Measurements from ENCODE around the gene ALKBH7. TPM values are rescaled to one million over a fixed set of nuclear protein-coding genes. Genes with fewer than 3 reads are reported as not detected.
A peak's percentile ranks its signal among the peaks of the same experiment; 100 is the strongest.

The ALKBH7 gene
- polyA plus RNA-seq, 4 donors: 98.8 to 238 (median 164) TPM

- Histone ChIP-seq H3K4me1 (ENCODE audit: control insufficient read depth in 3 of 3, insufficient read depth in 2 of 3, low read depth in 1 of 3, low read length in 2 of 3) (no peaks in the 10 kb centered on the region), H3K4me3 (ENCODE audit: low read depth in 1 of 3, low read length in 3 of 3) (no peak overlapping the region), H3K27me3 (ENCODE audit: control insufficient read depth in 3 of 3, insufficient read depth in 3 of 3, low read length in 3 of 3) (no peaks in the 10 kb centered on the region), H3K9me3 (ENCODE audit: control insufficient read depth in 2 of 2, insufficient read depth in 1 of 2, low read depth in 1 of 2, low read length in 1 of 2) (peaks cover 0 to 11% of the 10 kb centered on the region in 2 donors), H3K36me3 (ENCODE audit: control insufficient read depth in 3 of 3, insufficient read depth in 2 of 3, low read depth in 1 of 3, low read length in 3 of 3) (peaks cover 19 to 84% (median 27%) of the 10 kb centered on the region in 3 donors), H3K27ac (ENCODE audit: low read depth in 1 of 3, low read length in 2 of 3) (no peak overlapping the region)
- DNase-seq: peak in 1 of 2 donors; percentile 57
- WGBS, 3 donors: 96 to 98% (median 98%) methylated on average over 35 to 40 of the region's 40 CpGs
- no peak for FAIRE-seq
Measured at GRCh38 chr19:6381030-6381750, 8.6 kb downstream of the ALKBH7 start.

GRCh38 chr19:6383188-6383587, 10.6 kb downstream of the ALKBH7 start:
- no peaks in the 10 kb centered on the region for H3K27me3 ChIP-seq (ENCODE audit: control insufficient read depth in 3 of 3, insufficient read depth in 3 of 3, low read length in 3 of 3)
- peaks cover 0 to 11% of the 10 kb centered on the region in 2 donors for H3K9me3 ChIP-seq (ENCODE audit: control insufficient read depth in 2 of 2, insufficient read depth in 1 of 2, low read depth in 1 of 2, low read length in 1 of 2)
- H3K36me3 ChIP-seq (ENCODE audit: control insufficient read depth in 3 of 3, insufficient read depth in 2 of 3, low read depth in 1 of 3, low read length in 3 of 3): peaks cover 25 to 88% (median 30%) of the 10 kb centered on the region in 3 donors
- no peak for FAIRE-seq
- H3K27ac ChIP-seq (ENCODE audit: low read depth in 1 of 3, low read length in 2 of 3): no peak overlapping the region
- no peak for DNase-seq
- WGBS, 3 donors: 96 to 97% (median 96%) methylated on average over 19 of the region's 19 CpGs
- no peaks in the 10 kb centered on the region for H3K4me1 ChIP-seq (ENCODE audit: control insufficient read depth in 3 of 3, insufficient read depth in 2 of 3, low read depth in 1 of 3, low read length in 2 of 3)
- H3K4me3 ChIP-seq (ENCODE audit: low read depth in 1 of 3, low read length in 3 of 3): no peak overlapping the region

GRCh38 chr19:6384381-6384780, 11.8 kb downstream of the ALKBH7 start:
- H3K27me3 ChIP-seq (ENCODE audit: control insufficient read depth in 3 of 3, insufficient read depth in 3 of 3, low read length in 3 of 3): no peaks in the 10 kb centered on the region
- peaks cover 0 to 11% of the 10 kb centered on the region in 2 donors for H3K9me3 ChIP-seq (ENCODE audit: control insufficient read depth in 2 of 2, insufficient read depth in 1 of 2, low read depth in 1 of 2, low read length in 1 of 2)
- FAIRE-seq (no peak), DNase-seq (no peak)
- no peaks in the 10 kb centered on the region for H3K4me1 ChIP-seq (ENCODE audit: control insufficient read depth in 3 of 3, insufficient read depth in 2 of 3, low read depth in 1 of 3, low read length in 2 of 3)
- peaks cover 25 to 89% (median 31%) of the 10 kb centered on the region in 3 donors for H3K36me3 ChIP-seq (ENCODE audit: control insufficient read depth in 3 of 3, insufficient read depth in 2 of 3, low read depth in 1 of 3, low read length in 3 of 3)
- WGBS, 3 donors: 87 to 95% (median 93%) methylated on average over 4 of the region's 4 CpGs
- no peak overlapping the region for H3K4me3 ChIP-seq (ENCODE audit: low read depth in 1 of 3, low read length in 3 of 3)
- no peak overlapping the region for H3K27ac ChIP-seq (ENCODE audit: low read depth in 1 of 3, low read length in 2 of 3)

DNA sequence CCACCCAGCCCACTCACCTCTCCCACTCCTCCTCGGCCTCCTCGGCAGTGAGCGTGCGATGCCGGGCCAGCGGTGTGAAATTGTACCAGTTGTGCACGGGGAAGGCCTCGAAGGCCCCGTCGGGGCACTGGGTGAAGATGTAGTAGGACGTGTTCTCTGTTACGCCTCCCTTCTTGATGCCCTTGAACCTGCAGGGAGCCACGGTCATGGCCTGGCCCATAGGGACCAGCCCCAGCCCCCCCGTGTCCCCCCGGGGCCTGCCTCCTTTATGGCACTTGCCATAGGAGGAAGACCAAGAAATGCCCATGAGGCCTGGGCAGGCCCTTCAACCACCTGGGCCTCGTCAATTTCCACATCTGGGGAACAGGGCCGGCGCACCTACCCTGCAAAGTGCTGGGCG, 14.8 kb downstream of the ALKBH7 start:
- Histone ChIP-seq H3K36me3 (ENCODE audit: control insufficient read depth in 3 of 3, insufficient read depth in 2 of 3, low read depth in 1 of 3, low read length in 3 of 3) (peaks cover 11 to 74% (median 18%) of the 10 kb centered on the region in 3 donors), H3K27me3 (ENCODE audit: control insufficient read depth in 3 of 3, insufficient read depth in 3 of 3, low read length in 3 of 3) (no peaks in the 10 kb centered on the region), H3K4me1 (ENCODE audit: control insufficient read depth in 3 of 3, insufficient read depth in 2 of 3, low read depth in 1 of 3, low read length in 2 of 3) (peaks cover 0 to 4% (median 0%) of the 10 kb centered on the region in 3 donors), H3K4me3 (ENCODE audit: low read depth in 1 of 3, low read length in 3 of 3) (no peak overlapping the region), H3K9me3 (ENCODE audit: control insufficient read depth in 2 of 2, insufficient read depth in 1 of 2, low read depth in 1 of 2, low read length in 1 of 2) (no peaks in the 10 kb centered on the region), H3K27ac (ENCODE audit: low read depth in 1 of 3, low read length in 2 of 3) (no peak overlapping the region)
- DNase-seq: no peak
- FAIRE-seq: no peak
- WGBS, 3 donors: 91 to 96% (median 92%) methylated on average over 19 of the region's 19 CpGs

DNA sequence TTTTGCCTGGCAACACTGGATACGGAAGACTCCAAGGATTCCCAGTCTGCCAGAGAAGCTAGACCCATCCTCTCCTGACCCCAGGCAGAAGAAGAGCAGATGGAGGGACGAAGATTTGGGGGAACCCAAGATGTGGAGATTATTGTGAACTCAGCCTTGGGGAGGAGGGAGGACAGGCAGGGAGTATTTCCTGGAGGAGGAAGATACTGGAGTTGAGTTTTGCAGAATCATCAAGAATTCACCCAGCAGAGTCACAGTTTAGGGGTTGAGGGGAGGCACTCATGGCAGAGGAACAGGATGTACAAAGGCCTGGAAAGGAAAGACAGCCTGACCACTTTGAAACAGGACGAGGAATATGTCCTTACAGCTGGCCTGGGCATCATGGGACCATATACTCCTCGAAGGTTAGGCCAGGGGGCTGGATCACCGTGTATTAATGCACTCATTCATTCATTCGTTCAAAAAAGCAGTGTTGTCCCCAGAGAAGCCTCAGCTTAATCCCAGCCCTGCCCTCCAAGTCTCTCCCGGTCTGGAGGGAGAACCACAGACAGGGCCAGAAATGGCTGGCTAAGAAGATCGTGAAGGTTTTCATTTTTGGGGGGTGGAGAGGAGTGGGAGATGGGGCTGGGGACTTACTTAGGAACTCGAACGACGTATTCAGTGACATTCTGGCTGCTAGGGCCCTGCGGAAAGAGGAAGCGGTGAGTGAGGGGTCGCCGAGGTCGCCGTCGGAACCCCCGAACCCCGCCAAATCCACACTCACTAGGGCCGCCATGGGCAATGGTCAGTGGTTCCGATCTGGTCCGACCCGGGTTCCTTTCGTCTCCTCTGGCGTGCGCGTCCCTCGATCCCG, 19.9 kb downstream of the ALKBH7 start:
- H3K4me3 ChIP-seq (ENCODE audit: low read depth in 1 of 3, low read length in 3 of 3): peak overlapping the region; percentile 81 to 86 (median 86)
- DNase-seq (peak in 1 of 2 donors; percentile 27), FAIRE-seq (no peak)
- no peaks in the 10 kb centered on the region for H3K27me3 ChIP-seq (ENCODE audit: control insufficient read depth in 3 of 3, insufficient read depth in 3 of 3, low read length in 3 of 3)
- peaks cover 2 to 32% (median 8%) of the 10 kb centered on the region in 3 donors for H3K36me3 ChIP-seq (ENCODE audit: control insufficient read depth in 3 of 3, insufficient read depth in 2 of 3, low read depth in 1 of 3, low read length in 3 of 3)
- H3K27ac ChIP-seq (ENCODE audit: low read depth in 1 of 3, low read length in 2 of 3): peak overlapping the region; percentile 59 to 97 (median 95)
- H3K9me3 ChIP-seq (ENCODE audit: control insufficient read depth in 2 of 2, insufficient read depth in 1 of 2, low read depth in 1 of 2, low read length in 1 of 2): no peaks in the 10 kb centered on the region
- peaks cover 0 to 11% (median 0%) of the 10 kb centered on the region in 3 donors for H3K4me1 ChIP-seq (ENCODE audit: control insufficient read depth in 3 of 3, insufficient read depth in 2 of 3, low read depth in 1 of 3, low read length in 2 of 3)
- 6 to 7% (median 6%) methylated on average over 30 of the region's 30 CpGs for WGBS, 3 donors

GRCh38 chr19:6393074-6393982, 20.7 kb downstream of the ALKBH7 start, which contains the start of gene GTF2F1:
Gene GTF2F1 (minus strand): TSS chr19:6393164. CDS start chr19:6392995, 169 bp downstream.
- 0 to 1% (median 0%) methylated on average over 67 to 69 of the region's 69 CpGs for WGBS, 3 donors

GRCh38 chr19:6393983-6394412, 21.4 kb downstream of the ALKBH7 start:
- Histone ChIP-seq H3K4me3 (ENCODE audit: low read depth in 1 of 3, low read length in 3 of 3) (peak overlapping the region in 2 of 3 donors; percentile 81 to 86), H3K27me3 (ENCODE audit: control insufficient read depth in 3 of 3, insufficient read depth in 3 of 3, low read length in 3 of 3) (no peaks in the 10 kb centered on the region), H3K4me1 (ENCODE audit: control insufficient read depth in 3 of 3, insufficient read depth in 2 of 3, low read depth in 1 of 3, low read length in 2 of 3) (peaks cover 0 to 11% (median 0%) of the 10 kb centered on the region in 3 donors), H3K9me3 (ENCODE audit: control insufficient read depth in 2 of 2, insufficient read depth in 1 of 2, low read depth in 1 of 2, low read length in 1 of 2) (no peaks in the 10 kb centered on the region), H3K27ac (ENCODE audit: low read depth in 1 of 3, low read length in 2 of 3) (peak overlapping the region; percentile 39 to 97 (median 95)), H3K36me3 (ENCODE audit: control insufficient read depth in 3 of 3, insufficient read depth in 2 of 3, low read depth in 1 of 3, low read length in 3 of 3) (peaks cover 0 to 17% (median 5%) of the 10 kb centered on the region in 3 donors)
- no peak for FAIRE-seq
- DNase-seq: no peak
- WGBS, 3 donors: 26 to 33% (median 31%) methylated on average over 14 of the region's 14 CpGs

More at GRCh38 chr19:6393074-6393982, 20.7 kb downstream of the ALKBH7 start, which contains the start of gene GTF2F1:
- H3K27me3 ChIP-seq (ENCODE audit: control insufficient read depth in 3 of 3, insufficient read depth in 3 of 3, low read length in 3 of 3): no peaks in the 10 kb centered on the region
- peak within 1 kb of the TSS; percentile 59 to 97 (median 95) for H3K27ac ChIP-seq (ENCODE audit: low read depth in 1 of 3, low read length in 2 of 3)
- peaks cover 0 to 11% (median 0%) of the 10 kb centered on the region in 3 donors for H3K4me1 ChIP-seq (ENCODE audit: control insufficient read depth in 3 of 3, insufficient read depth in 2 of 3, low read depth in 1 of 3, low read length in 2 of 3)
- peaks cover 0 to 24% (median 5%) of the 10 kb centered on the region in 3 donors for H3K36me3 ChIP-seq (ENCODE audit: control insufficient read depth in 3 of 3, insufficient read depth in 2 of 3, low read depth in 1 of 3, low read length in 3 of 3)
- peak; percentile 92 to 97 for DNase-seq
- no peak for FAIRE-seq
- H3K4me3 ChIP-seq (ENCODE audit: low read depth in 1 of 3, low read length in 3 of 3): peak within 1 kb of the TSS; percentile 81 to 86 (median 86)
- no peaks in the 10 kb centered on the region for H3K9me3 ChIP-seq (ENCODE audit: control insufficient read depth in 2 of 2, insufficient read depth in 1 of 2, low read depth in 1 of 2, low read length in 1 of 2)

All from small intestine (tissue), 7 donors.